Epithelial cell of umbilical artery (primary cell): Measurements from ENCODE around the gene GLB1L. TPM values are rescaled to one million over a fixed set of nuclear protein-coding genes. Genes with fewer than 3 reads are reported as not detected.

Experiments used
- total RNA-seq: library from RNA; depleted of rRNA; stranded (reverse); fragments of >200 nt; gene quantifications from 2 replicates; pipeline ENCODE4 v1.2.3, GENCODE V29; 2014

Gene GLB1L
- total RNA-seq = 4.0 and 6.2 TPM in 2 replicates

DNA sequence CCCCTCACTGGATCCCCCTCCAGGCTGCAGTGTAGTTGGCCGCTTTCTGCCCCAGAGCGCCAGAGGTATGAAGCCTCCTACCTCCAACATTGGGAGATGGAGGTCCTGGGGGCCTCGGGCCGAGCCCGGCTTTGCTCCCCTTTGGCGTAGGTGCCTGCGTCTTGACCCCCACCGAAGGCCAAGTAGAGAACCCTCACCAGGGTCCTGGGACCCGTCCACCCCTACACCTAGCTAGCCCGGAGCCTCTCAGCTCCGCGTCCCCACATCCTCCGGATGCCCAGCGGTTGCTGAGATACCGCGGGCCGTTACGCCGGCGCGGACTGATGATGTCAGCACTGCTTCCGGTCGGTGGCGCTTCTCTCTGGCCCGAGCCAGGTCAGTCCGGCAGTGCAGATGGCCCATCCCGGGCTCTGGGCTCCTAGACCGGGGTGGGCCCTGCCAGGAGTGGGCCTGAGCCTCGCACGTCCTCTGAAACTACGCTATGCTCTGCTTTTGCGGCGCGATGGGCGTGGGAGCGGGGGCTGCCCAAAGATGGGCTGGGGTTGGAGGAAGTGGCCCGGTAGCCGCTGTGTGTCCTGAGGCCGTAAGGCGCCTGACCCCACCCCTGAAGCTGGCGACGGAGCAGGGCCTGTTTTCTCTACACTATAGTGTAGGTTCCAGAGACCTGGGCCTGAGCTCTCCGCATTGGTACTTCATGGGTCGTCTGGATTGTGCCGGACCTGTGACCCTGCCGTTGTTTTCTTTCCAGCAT, at the start of gene GLB1L, which contains the start of gene STK16:
Gene GLB1L (minus strand): TSS at position 297 of the 751 bp plus-strand sequence. CDS start 1,871 bp downstream, outside the sequence.
Gene STK16 (plus strand): TSS at position 332 of the 751 bp plus-strand sequence. CDS start 521 bp downstream, outside the sequence.

DNA sequence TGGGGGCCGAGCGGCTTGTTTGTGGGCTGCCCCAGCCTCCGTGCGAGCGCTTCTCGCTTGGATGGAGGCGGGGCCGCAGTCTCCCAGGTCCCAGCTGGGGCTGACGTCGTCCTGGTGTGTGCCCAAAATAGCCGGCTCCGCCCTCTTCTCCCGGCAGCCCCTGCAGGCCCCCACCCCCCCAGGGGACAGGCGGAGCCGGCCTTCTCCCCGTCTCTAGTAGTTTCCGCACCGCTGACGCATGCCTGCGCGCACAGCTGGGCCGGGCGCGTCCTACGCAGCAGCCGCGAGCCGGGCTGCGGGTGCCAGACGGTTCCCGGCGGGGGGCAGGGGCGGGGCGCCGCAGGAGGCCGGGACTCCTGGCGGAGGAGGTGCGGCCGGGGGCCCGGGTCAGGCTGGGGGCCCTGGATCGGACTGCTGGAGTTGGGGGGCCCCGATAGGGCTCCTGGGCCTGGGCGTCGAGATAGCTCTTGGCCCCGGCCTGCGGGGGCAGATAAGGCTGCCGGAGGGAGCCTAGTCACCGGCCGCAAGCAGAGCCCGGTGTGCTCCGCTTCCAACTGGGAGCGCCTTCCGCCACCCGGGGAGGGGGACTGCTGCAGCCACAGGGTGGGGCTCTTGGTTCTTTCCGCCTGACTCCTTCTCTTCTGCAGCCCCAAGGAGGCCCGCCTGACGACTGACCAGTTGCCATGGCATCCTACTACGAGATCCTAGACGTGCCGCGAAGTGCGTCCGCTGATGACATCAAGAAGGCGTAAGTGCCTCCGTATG, 34.1 kb upstream of the GLB1L start, which contains the start of gene DNAJB2:
Gene DNAJB2 (plus strand): TSS at position 216 of the 765 bp plus-strand sequence. CDS start 468 bp downstream, at position 684.

DNA sequence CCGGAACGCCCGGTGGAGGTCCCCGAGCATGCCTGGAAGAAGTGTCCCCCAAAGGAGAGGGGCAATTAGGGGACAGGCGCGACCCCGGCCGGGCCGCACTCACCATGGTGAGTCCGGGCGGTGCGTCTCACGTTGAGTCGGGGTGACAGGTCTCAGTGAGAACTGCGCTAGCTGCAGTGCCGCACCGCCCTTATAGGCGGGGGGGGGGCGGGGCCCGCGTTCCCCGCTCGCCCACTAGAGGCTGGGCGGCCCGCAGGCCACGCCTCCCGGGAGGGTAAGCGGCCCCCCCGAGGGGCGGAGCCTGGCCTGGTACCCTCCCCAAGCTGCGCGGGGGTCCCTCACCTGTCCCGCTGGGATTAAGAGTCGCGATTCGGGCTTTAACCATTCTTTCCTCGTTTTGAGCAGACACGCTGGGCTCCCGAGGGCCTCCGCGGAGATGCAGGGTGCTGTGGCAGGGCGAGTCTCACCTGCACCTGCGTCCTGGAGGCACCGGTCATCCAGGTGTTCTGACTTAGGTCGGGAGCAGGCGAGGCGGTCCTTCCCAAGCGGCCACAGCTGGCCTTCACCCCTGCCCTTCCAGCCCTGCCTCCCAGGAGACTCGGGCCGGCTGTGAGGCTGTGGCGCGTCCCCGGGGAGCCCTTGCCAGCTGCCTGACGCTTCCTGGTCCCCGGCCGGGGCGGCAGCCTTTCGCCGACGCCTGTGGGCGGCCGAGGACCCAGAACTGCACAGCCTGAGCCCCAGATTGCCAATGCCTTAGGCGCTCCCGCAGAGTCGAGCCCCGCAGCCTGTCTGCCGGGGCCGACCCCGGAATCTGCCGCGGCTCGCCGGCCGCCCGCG, 8.7 kb upstream of the GLB1L start, which contains the start of gene TUBA4A:
Gene TUBA4A (minus strand): TSS at position 166 of the 837 bp plus-strand sequence. CDS start 60 bp downstream, at position 106.

DNA sequence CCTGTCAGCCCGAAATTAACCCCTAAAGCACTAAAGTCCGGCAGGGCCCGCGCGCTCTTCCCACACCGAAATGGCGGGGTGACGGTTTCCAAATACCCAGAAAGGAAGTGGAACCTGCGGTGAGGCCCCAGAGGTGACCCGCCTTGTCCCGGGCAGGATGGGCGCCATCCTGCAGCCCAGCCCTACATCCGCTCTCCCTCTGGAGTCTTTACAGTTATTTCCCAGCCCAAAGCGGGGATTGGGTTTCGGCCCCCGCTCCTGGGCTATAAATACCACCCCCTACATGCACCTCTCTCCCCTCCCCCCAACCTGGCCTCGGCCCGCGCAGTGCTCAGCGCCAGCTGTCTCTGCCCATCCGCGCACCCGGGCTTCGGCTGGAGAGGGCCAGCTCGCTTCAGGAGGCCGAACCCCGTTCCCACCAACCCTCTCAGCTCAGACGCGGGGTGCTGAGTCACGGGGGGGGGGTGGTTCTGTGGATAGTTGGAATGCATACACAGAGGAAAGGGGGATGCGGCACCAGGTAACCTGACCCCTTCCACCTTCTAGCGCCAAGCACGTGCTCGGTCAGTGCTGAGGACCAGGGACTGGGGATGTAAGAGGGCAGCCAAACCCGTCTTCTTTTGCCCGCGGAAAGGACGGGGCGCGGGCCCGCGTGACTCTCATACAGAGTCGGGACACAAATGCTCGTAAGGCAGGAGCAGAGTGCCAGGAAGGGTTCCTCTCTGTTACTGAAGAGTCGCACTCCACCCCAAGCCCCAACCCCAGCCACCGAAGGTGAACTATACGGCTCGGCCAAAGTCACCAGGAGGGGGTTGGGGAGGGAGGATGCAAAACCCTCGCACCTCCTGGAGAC, 7.9 kb upstream of the GLB1L start, which contains the start of gene TUBA4B:
Gene TUBA4B (plus strand): TSS at position 344 of the 853 bp plus-strand sequence. CDS start 165 bp downstream, at position 509.

DNA sequence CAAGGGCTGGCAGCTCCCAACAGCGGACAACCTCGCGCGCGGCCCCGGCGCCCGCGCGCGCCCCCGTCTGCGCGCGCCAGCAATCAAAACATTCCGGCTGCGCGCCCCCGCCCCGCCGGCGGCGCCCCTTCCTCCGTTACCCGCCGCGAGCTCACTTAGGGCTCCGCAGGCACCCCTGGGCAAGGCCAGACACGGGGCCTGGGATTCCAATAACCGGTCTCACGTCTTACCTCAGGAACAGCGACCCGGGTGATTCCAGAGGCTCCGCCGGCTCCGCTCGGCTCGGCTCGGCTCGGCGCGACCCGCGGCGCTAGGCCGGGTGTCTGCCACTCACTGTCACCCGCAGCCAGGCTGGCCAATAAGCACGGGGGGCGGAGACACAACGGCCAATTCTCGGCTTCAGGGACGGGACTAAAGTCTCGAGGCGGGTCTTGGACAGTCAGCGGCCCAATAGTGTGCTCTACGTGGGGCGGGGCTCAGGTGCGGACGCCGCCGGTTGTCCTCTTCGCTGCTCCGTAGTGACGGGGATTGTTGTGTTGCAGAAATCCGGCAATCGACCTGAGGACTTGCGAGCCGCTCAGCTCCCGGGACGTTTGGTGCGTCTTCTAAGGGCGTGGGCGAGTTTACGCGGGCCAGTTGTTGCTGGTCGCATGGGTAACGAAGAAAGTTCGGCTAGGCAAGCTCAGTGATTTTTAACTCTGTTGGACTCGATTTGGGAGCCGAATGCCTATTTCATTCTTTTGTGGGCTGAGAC, 15.8 kb downstream of the GLB1L start, which contains the start of the genes ANKZF1 and ATG9A:
Gene ANKZF1 (plus strand): TSS at position 502 of the 754 bp plus-strand sequence. CDS start 452 bp downstream, outside the sequence.
Gene ATG9A (minus strand): TSS at position 332 of the 754 bp plus-strand sequence. CDS start 1,612 bp downstream, outside the sequence.

DNA sequence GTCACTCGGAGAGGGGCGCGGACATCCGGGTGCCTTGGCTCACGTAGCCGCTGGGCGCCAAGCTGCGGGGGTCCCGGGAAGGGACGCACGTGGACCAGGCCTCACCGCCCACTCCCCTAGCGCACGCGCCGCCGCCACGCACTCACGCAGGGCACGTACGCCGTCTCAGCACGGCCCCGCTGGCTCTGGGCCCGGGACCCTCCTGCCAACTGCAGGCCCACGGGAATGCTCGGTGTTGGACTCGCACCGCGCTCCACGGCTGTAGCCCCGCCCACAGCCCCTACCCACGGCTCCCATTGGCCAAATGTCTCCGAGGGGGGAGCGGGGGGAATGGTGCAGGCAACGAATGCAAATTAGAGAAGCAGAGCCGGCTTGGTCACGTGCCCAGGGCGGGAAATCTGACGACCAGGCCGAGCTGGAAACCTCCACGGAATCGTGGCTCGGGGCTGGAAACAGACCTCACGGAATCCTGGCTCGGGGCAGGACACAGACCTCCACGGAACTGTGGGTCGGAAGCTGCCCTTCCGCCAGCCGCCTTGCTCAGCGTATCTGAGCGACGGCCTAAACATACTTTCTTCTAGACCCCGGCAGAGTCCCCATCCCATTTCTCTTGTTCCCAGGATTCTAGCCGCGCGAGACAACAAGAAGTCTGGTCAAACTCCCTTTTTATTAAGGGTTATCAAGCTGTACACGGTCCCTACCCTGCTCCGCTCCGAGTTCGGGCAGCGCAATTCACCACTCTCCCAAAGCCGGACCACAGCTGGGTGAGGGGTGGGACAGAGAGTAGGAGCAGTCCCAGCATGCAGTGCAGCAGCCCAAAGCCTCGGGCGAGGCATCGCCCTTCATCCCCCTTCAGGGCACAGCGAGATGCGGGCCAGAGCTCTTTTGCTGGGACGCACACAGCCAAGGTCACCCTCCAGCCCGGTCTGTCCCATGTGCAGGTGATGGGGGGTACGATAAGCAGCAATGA, 26.2 kb downstream of the GLB1L start, which contains the start of gene ABCB6:
Gene ABCB6 (minus strand): TSS at position 227 of the 970 bp plus-strand sequence. CDS start 285 bp downstream, outside the sequence.

DNA sequence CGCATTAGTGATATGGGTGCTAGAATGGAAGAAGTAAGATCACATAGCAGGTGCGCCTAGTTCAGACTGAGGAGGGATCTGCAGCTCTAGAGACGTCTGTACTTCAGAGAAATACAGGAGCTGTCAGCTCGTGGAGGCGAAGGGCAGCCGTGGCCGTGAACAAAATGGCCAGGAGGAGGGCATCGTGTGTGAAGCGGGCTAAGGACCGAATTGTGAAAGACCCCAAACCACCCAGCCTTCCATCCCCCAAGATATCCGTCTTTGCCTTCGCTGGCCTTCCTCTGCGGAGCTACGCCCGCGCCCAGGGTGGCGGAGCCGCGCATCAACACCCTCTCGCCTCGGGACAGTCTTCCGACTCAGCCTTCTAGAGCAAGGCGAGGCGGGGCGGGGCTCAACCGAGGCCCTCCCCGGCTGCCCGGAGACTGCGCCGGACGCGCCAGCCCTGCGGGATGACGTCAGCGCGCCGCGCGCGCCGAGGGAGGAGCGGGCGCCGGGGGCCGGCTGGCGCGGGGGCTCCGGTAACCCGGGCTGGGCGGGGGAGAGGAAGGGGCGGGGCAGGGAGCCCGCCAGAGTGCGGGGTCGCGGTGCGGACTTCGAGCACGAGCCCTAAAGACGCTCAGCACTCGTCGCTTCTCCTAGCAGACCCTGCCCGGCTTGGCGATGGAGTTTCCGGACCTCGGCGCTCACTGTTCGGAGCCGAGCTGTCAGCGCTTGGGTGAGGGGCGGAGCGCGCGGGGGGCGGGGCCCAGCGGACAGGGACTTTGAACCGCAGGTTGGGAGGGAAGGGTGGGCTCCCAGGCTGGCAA, 38.7 kb downstream of the GLB1L start, which contains the start of gene ZFAND2B:
Gene ZFAND2B (plus strand): TSS at position 455 of the 806 bp plus-strand sequence. CDS start 206 bp downstream, at position 661.

Other genes starting within 250 kb of the GLB1L start
- gene CFAP65, start 203.9 kb downstream of the GLB1L start, total RNA-seq = not detected in 2 replicates
- not detected in 2 replicates for gene IHH, start 184.5 kb downstream of the GLB1L start, total RNA-seq
- gene NHEJ1, start 84.6 kb downstream of the GLB1L start, total RNA-seq = 13.0 and 16.1 TPM in 2 replicates
- gene SLC23A3, start 75.4 kb downstream of the GLB1L start, total RNA-seq = 0.65 and 1.1 TPM in 2 replicates
- 15.3 and 19.3 TPM in 2 replicates for gene CNPPD1, start 68.5 kb downstream of the GLB1L start, total RNA-seq
- 40.9 and 60.9 TPM in 2 replicates for gene RETREG2, start 67.2 kb downstream of the GLB1L start, total RNA-seq
- 21.4 and 21.6 TPM in 2 replicates for gene ZFAND2B, start 38.7 kb downstream of the GLB1L start, total RNA-seq
- gene ABCB6, start 26.5 kb downstream of the GLB1L start, total RNA-seq = 23.7 and 44.2 TPM in 2 replicates
- 31.2 and 31.5 TPM in 2 replicates for gene ATG9A, start 15.8 kb downstream of the GLB1L start, total RNA-seq
- gene ANKZF1, start 15.6 kb downstream of the GLB1L start, total RNA-seq = 17.2 and 23.1 TPM in 2 replicates
- 23.7 and 42.6 TPM in 2 replicates for gene STK16, start within 50 bp of the GLB1L start, total RNA-seq
- gene TUBA4B, start 7.8 kb upstream of the GLB1L start, total RNA-seq = not detected in 2 replicates
- 5.3 and 8.8 TPM in 2 replicates for gene TUBA4A, start 8.5 kb upstream of the GLB1L start, total RNA-seq
- gene DNAJB2, start 33.9 kb upstream of the GLB1L start, total RNA-seq = 13.2 and 13.3 TPM in 2 replicates
- gene PTPRN, start 64.0 kb upstream of the GLB1L start, total RNA-seq = under 0.01 and 1.5 TPM in 2 replicates
- not detected in 2 replicates for gene RESP18, start 87.3 kb upstream of the GLB1L start, total RNA-seq
- 47.4 and 60.8 TPM in 2 replicates for gene DNPEP, start 142.5 kb upstream of the GLB1L start, total RNA-seq
- gene DES, start 172.9 kb upstream of the GLB1L start, total RNA-seq = under 0.01 and 1.2 TPM in 2 replicates
- 0.30 and 0.32 TPM in 2 replicates for gene SPEG, start 189.4 kb upstream of the GLB1L start, total RNA-seq